ENCODE results near the gene CDC42SE2. TPM values are rescaled to one million over a fixed set of nuclear protein-coding genes. Genes with fewer than 3 reads are reported as not detected.
"Not testable (repeated sequence)": the region's sequence is repeated elsewhere in the genome, so short reads cannot be mapped to it uniquely, and the experiment has no call there.

CDC42SE2 gene
- total and polyA plus RNA-seq, 3 experiments from 2014 or later, result 125 to 460 (median 131) TPM

DNA sequence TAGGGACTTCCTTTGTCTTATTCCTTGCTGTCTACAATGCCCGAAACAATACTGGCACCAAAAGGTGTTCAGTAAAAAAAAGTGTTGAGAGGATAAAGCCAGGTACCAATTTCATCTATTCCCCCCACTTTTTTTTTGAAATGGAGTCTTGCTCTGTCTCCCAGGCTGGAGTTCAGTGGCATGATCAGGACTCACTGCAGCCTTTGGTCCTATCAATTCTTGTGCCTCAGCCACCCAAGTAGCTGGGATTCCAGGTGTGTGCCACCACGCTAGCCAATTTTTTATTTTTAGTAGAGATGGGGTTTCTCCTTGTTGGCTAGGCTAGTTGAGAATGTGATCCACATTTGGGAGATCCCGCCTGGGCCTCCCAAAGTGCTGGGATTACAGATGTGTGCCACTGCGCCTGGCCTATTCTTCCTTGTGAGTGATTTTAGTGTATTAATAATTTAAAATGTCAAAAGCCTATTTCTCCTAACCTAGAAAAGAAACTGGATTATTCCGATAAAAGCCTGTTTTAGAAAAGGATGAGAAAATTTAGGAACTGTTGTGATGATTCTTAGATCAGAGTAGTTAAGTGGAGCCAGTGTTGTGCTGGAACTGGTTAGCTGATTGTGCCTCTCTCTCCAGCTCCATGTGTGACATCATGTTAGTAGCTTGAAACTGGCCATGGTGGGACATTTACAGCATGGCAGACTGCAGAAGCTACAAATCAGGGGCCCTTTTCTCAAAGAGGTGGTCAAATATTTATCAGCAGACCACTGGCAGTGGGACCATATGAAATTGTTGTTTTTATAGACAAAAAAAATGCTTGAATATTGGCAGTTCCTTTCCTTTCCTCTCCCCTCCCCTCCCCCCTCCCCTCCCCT lies 14.3 kb downstream of the CDC42SE2 start:
- peak overlapping the region; percentile 42 to 86 (median 72) for H3K4me3 Mint-ChIP-seq
- peaks cover 0 to 23% of the 10 kb centered on the region in 2 donors for H3K27me3 Mint-ChIP-seq
- Histone ChIP-seq H3K9me3 (ENCODE audit: low read length) (no peaks in the 10 kb centered on the region), H3K36me3 (ENCODE audit: insufficient read depth, low read length) (no peaks in the 10 kb centered on the region), H3K4me3 (ENCODE audit: low read length) (peak overlapping the region; percentile 7), H3K4me1 (ENCODE audit: insufficient read depth, low read length) (peaks cover 83% of the 10 kb centered on the region), H3K27ac (ENCODE audit: low read depth, low read length) (no peak overlapping the region), H3K27me3 (ENCODE audit: insufficient read depth, low read length, poor library complexity, severe bottlenecking) (no peaks in the 10 kb centered on the region)
- CTCF ChIA-PET, result interaction anchor here (0.7 to 8.8 kb wide), 4 partner anchors 13 to 108 kb away, joined by 3 to 73 read pairs (median 6); partner anchors contain the start of gene CDC42SE2
- peaks cover 1 to 43% (median 4%) of the 10 kb centered on the region in 3 donors for H3K36me3 Mint-ChIP-seq
- H3K4me1 Mint-ChIP-seq, result peaks cover 75 to 89% (median 83%) of the 10 kb centered on the region in 3 donors
- peaks cover 0 to 7% (median 6%) of the 10 kb centered on the region in 5 donors for H3K9me3 Mint-ChIP-seq
- peak in 1 of 5 donors; percentile 44 for DNase-seq
- peak overlapping the region; percentile 43 to 96 (median 86) for H3K27ac Mint-ChIP-seq
- POLR2A ChIA-PET, result interaction anchor here (0.6 to 2.1 kb wide), 6 partner anchors 8 to 104 kb away, joined by 3 to 27 read pairs (median 4); partner anchors contain the start of gene CDC42SE2

DNA sequence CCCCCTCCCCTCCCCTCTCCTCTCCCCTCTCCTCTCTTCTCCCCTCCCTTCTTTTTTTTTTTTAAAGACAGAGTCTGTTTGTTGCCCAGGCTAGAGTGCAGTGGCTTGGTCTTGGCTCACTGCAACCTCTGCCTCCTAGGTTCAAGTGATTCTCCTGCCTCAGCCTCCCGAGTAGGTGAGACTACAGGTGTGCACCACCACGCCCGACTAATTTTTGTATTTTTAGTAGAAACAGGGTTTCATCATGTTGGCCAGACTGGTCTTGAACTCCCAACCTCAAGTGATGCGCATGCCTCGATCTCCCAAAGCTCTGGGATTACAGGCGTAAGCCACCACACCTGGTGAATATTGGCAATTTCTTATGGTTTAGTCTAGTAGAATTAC lies 14.9 kb downstream of the CDC42SE2 start:
- H3K27me3 ChIP-seq (ENCODE audit: insufficient read depth, low read length, poor library complexity, severe bottlenecking); H3K36me3 ChIP-seq (ENCODE audit: insufficient read depth, low read length); H3K27ac ChIP-seq (ENCODE audit: low read depth, low read length); H3K9me3 ChIP-seq (ENCODE audit: low read length); DNase-seq; H3K9me3 Mint-ChIP-seq: not testable (repeated sequence)
- H3K36me3 Mint-ChIP-seq, result peaks cover 1 to 48% (median 4%) of the 10 kb centered on the region in 3 donors
- POLR2A ChIA-PET, result interaction anchor here (1.6 to 2.1 kb wide), 3 partner anchors 9 to 26 kb away, joined by 5 to 27 read pairs (median 6); partner anchors contain the start of gene CDC42SE2
- peak overlapping the region; percentile 43 to 96 (median 84) for H3K27ac Mint-ChIP-seq
- H3K4me3 Mint-ChIP-seq, result peak overlapping the region; percentile 68 to 88 (median 79)
- peaks cover 86% of the 10 kb centered on the region for H3K4me1 ChIP-seq (ENCODE audit: insufficient read depth, low read length)
- CTCF ChIA-PET, result interaction anchor here (1.4 to 8.8 kb wide), 2 partner anchors 13 to 104 kb away, joined by 3 to 73 read pairs; partner anchors contain the start of gene CDC42SE2
- peak overlapping the region; percentile 36 for H3K4me3 ChIP-seq (ENCODE audit: low read length)
- peaks cover 80 to 95% (median 88%) of the 10 kb centered on the region in 3 donors for H3K4me1 Mint-ChIP-seq
- H3K27me3 Mint-ChIP-seq, result peaks cover 0 to 23% of the 10 kb centered on the region in 2 donors

DNA sequence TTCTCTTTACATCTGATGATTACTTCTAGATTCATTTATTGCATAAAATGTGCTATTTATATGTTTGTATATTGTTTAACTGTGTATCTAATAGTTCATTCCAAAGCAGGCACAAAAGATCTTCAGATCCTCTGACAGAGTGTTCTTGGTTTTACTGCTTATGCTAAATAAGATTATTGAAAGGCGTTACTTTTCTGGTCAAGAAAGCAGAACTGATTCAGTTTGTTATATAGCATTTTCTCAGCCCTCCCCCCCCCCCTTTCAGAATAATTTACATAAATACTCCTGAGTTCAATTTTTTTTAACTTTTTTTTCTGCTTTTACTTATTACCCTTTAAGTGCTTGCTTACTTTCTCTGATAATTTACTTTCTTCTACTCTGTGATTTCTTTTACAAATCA lies 15.4 kb downstream of the CDC42SE2 start:
- Mint-ChIP-seq H3K36me3 (peaks cover 1 to 48% (median 4%) of the 10 kb centered on the region in 3 donors), H3K4me3 (peak overlapping the region; percentile 68 to 88 (median 81)), H3K27ac (peak overlapping the region; percentile 43 to 96 (median 84)), H3K27me3 (peaks cover 0 to 23% of the 10 kb centered on the region in 2 donors), H3K4me1 (peaks cover 78 to 95% (median 88%) of the 10 kb centered on the region in 3 donors), H3K9me3 (peaks cover 0 to 7% (median 6%) of the 10 kb centered on the region in 5 donors)
- ChIA-PET CTCF (interaction anchor here (1.3 to 8.8 kb wide), 4 partner anchors 9 to 104 kb away, joined by 3 to 73 read pairs (median 3); partner anchors contain the start of gene CDC42SE2), POLR2A (no interaction called here)
- Histone ChIP-seq H3K27me3 (ENCODE audit: insufficient read depth, low read length, poor library complexity, severe bottlenecking) (no peaks in the 10 kb centered on the region), H3K4me1 (ENCODE audit: insufficient read depth, low read length) (peaks cover 86% of the 10 kb centered on the region), H3K27ac (ENCODE audit: low read depth, low read length) (no peak overlapping the region), H3K36me3 (ENCODE audit: insufficient read depth, low read length) (no peaks in the 10 kb centered on the region), H3K9me3 (ENCODE audit: low read length) (no peaks in the 10 kb centered on the region), H3K4me3 (ENCODE audit: low read length) (peak overlapping the region; percentile 36)
- no peak for DNase-seq

DNA sequence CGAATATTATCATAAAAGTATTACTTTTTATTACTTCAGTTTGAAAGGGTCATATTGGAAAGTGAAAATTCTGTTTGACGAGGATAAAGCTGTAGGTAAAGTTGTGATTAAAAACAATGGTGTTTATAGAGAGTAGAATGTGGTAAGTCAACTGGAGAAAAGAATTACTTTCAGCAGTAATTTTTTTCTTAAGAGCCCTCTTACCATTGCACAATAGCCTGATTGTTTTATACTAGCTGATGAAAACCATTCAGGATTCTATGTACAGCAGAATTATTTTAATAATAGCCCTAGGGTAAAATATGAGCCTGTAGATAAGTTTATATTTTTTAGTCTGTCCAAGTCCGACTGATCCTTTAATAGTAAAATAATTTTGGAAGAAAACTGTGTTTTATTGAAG lies 16.6 kb downstream of the CDC42SE2 start:
- Histone ChIP-seq H3K27me3 (ENCODE audit: insufficient read depth, low read length, poor library complexity, severe bottlenecking) (no peaks in the 10 kb centered on the region), H3K4me3 (ENCODE audit: low read length) (peak overlapping the region; percentile 35), H3K4me1 (ENCODE audit: insufficient read depth, low read length) (peaks cover 86% of the 10 kb centered on the region), H3K9me3 (ENCODE audit: low read length) (no peaks in the 10 kb centered on the region), H3K36me3 (ENCODE audit: insufficient read depth, low read length) (no peaks in the 10 kb centered on the region), H3K27ac (ENCODE audit: low read depth, low read length) (no peak overlapping the region)
- CTCF ChIA-PET, result interaction anchor here (1.1 to 8.8 kb wide), 9 partner anchors 8 to 102 kb away, joined by 3 to 73 read pairs (median 3); partner anchors contain the start of gene CDC42SE2
- Mint-ChIP-seq H3K36me3 (peaks cover 4 to 52% (median 4%) of the 10 kb centered on the region in 3 donors), H3K4me3 (peak overlapping the region; percentile 68 to 84 (median 79)), H3K27me3 (peaks cover 0 to 23% of the 10 kb centered on the region in 2 donors), H3K9me3 (peaks cover 0 to 7% (median 6%) of the 10 kb centered on the region in 5 donors), H3K27ac (peak overlapping the region; percentile 78 to 96 (median 84)), H3K4me1 (peaks cover 80 to 94% (median 90%) of the 10 kb centered on the region in 3 donors)
- POLR2A ChIA-PET, result interaction anchor here (0.6 to 2.9 kb wide), 10 partner anchors 8 to 204 kb away, joined by 3 to 25 read pairs (median 5); partner anchors contain the start of gene CDC42SE2
- no peak for DNase-seq

DNA sequence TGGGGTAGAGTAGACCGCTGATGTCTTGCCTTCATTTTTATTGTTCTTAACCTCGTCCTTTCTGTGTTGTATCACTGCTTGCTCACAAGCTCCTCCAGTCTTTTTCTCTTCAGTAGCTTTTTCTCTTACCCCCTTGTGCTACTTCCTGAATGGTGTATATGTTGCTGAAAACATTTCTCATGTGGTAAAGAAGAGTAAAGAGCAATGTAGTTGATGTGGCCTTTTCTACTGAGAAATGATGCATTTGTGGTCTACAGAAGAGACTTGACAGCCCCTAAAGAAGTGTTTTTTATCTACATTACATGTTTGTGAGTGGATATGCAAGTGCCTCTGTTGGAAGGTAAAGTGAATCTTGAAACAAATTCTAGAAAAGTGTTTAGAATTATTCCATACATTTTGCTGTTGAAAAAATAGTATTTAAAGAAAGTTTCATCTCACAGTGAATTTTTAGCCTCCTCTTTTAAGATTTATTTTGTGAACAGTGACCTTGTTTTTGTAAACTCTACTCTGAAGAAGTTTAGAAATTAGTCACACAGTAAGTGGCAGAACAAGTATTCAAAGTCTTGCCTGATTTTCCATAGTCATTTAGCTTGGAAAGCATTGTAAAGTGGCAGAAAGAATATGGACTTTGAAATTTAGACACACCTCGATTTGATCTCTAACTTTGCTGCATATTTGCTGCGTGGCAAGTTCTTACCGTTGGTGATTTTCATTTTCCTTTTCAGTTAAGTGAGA lies 17.4 kb downstream of the CDC42SE2 start:
- no peaks in the 10 kb centered on the region for H3K27me3 ChIP-seq (ENCODE audit: insufficient read depth, low read length, poor library complexity, severe bottlenecking)
- peaks cover 81 to 93% (median 89%) of the 10 kb centered on the region in 3 donors for H3K4me1 Mint-ChIP-seq
- no peaks in the 10 kb centered on the region for H3K36me3 ChIP-seq (ENCODE audit: insufficient read depth, low read length)
- no peaks in the 10 kb centered on the region for H3K9me3 ChIP-seq (ENCODE audit: low read length)
- peaks cover 0 to 21% of the 10 kb centered on the region in 2 donors for H3K27me3 Mint-ChIP-seq
- H3K4me3 Mint-ChIP-seq, result peak overlapping the region; percentile 68 to 84 (median 79)
- H3K4me3 ChIP-seq (ENCODE audit: low read length), result peak overlapping the region; percentile 55
- H3K27ac Mint-ChIP-seq, result peak overlapping the region; percentile 66 to 96 (median 83)
- H3K27ac ChIP-seq (ENCODE audit: low read depth, low read length), result peak overlapping the region; percentile 34
- POLR2A ChIA-PET, result interaction anchor here (0.6 to 2.9 kb wide), 12 partner anchors 8 to 204 kb away, joined by 3 to 25 read pairs (median 3); partner anchors contain the start of gene CDC42SE2
- peaks cover 86% of the 10 kb centered on the region for H3K4me1 ChIP-seq (ENCODE audit: insufficient read depth, low read length)
- CTCF ChIA-PET, result interaction anchor here (1.1 to 8.8 kb wide), 5 partner anchors 9 to 101 kb away, joined by 3 to 73 read pairs (median 4); partner anchors contain the start of gene CDC42SE2
- H3K36me3 Mint-ChIP-seq, result peaks cover 4 to 57% (median 6%) of the 10 kb centered on the region in 3 donors
- peaks cover 0 to 7% (median 6%) of the 10 kb centered on the region in 5 donors for H3K9me3 Mint-ChIP-seq
- peak in 2 of 5 donors; percentile 85 to 88 for DNase-seq

DNA sequence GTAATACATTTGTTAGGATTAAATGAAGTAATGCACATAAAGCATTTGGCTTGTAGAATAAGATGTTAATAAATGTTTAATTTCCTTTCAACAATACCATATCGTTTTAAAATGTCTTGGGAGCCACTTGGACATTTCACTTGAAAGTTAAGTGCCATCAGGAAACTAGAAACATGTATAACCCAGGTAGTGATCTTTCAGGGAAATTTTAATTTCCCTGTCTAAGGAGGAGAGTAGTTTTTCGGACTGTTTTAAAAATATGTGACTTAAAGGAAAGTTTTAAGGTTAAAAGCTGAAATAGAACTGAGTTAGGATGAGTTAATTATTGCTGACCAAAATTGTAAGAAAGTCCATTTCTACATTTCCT lies 18.0 kb downstream of the CDC42SE2 start:
- no peaks in the 10 kb centered on the region for H3K27me3 ChIP-seq (ENCODE audit: insufficient read depth, low read length, poor library complexity, severe bottlenecking)
- peak overlapping the region; percentile 68 to 84 (median 79) for H3K4me3 Mint-ChIP-seq
- H3K27ac Mint-ChIP-seq, result peak overlapping the region; percentile 66 to 96 (median 83)
- H3K36me3 Mint-ChIP-seq, result peaks cover 4 to 59% (median 8%) of the 10 kb centered on the region in 3 donors
- peaks cover 0 to 21% of the 10 kb centered on the region in 2 donors for H3K27me3 Mint-ChIP-seq
- ChIA-PET CTCF (interaction anchor here (1.3 to 8.8 kb wide), 3 partner anchors 13 to 100 kb away, joined by 3 to 73 read pairs (median 4); partner anchors contain the start of gene CDC42SE2), POLR2A (interaction anchor here (1.0 to 2.9 kb wide), 5 partner anchors 15 to 96 kb away, joined by 3 to 25 read pairs (median 3); partner anchors contain the start of gene CDC42SE2)
- H3K4me3 ChIP-seq (ENCODE audit: low read length), result peak overlapping the region; percentile 55
- peak overlapping the region; percentile 34 for H3K27ac ChIP-seq (ENCODE audit: low read depth, low read length)
- H3K9me3 Mint-ChIP-seq, result peaks cover 0 to 7% (median 6%) of the 10 kb centered on the region in 5 donors
- H3K9me3 ChIP-seq (ENCODE audit: low read length), result no peaks in the 10 kb centered on the region
- no peaks in the 10 kb centered on the region for H3K36me3 ChIP-seq (ENCODE audit: insufficient read depth, low read length)
- no peak for DNase-seq
- H3K4me1 Mint-ChIP-seq, result peaks cover 85 to 96% (median 92%) of the 10 kb centered on the region in 3 donors
- H3K4me1 ChIP-seq (ENCODE audit: insufficient read depth, low read length), result peaks cover 83% of the 10 kb centered on the region

DNA sequence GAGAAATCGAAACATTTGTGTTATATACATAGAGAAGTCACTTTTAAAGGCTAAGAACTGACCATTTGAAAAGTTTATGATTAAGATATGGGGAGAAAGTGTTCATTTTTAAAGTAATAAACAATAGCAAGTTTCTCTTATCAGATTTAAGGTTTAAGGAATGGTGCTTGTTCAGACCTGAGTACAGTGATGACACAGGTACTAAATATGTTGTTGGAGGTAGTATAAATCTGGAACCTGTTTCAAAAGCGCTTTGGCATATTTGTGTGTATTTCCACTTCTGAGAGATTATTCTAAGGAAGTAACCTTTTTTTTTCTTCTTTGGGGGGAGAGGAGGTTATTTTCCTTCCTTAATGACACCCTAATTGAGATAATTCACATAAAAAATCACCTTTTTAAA lies 18.4 kb downstream of the CDC42SE2 start:
- no peak for DNase-seq
- H3K36me3 Mint-ChIP-seq, result peaks cover 4 to 59% (median 8%) of the 10 kb centered on the region in 3 donors
- peaks cover 84 to 96% (median 91%) of the 10 kb centered on the region in 3 donors for H3K4me1 Mint-ChIP-seq
- H3K9me3 Mint-ChIP-seq, result peaks cover 0 to 7% (median 6%) of the 10 kb centered on the region in 5 donors
- ChIA-PET CTCF (no interaction called here), POLR2A (interaction anchor here (1.0 to 2.9 kb wide), 3 partner anchors 16 to 96 kb away, joined by 3 to 25 read pairs (median 12); partner anchors contain the start of gene CDC42SE2)
- Histone ChIP-seq H3K4me1 (ENCODE audit: insufficient read depth, low read length) (peaks cover 82% of the 10 kb centered on the region), H3K27me3 (ENCODE audit: insufficient read depth, low read length, poor library complexity, severe bottlenecking) (no peaks in the 10 kb centered on the region), H3K36me3 (ENCODE audit: insufficient read depth, low read length) (no peaks in the 10 kb centered on the region), H3K27ac (ENCODE audit: low read depth, low read length) (no peak overlapping the region), H3K9me3 (ENCODE audit: low read length) (no peaks in the 10 kb centered on the region), H3K4me3 (ENCODE audit: low read length) (peak overlapping the region; percentile 55)
- peak overlapping the region; percentile 68 to 84 (median 79) for H3K4me3 Mint-ChIP-seq
- peaks cover 0 to 21% of the 10 kb centered on the region in 2 donors for H3K27me3 Mint-ChIP-seq
- H3K27ac Mint-ChIP-seq, result peak overlapping the region; percentile 66 to 96 (median 83)
